Activated CD4-positive, alpha-beta T cell treated with anti-CD3 and anti-CD28 coated beads for 1 hour (primary cell): ENCODE measurements around the gene RPS14.

Experiments
- DNase-seq: peaks from one replicate; pipeline ENCODE4 v3.0.0-alpha.2; 2020

RPS14 gene

GRCh38 chr5:150398722-150399523, 50.6 kb downstream of the RPS14 start:
- no peak for DNase-seq

GRCh38 chr5:150397782-150398721, 51.5 kb downstream of the RPS14 start:
- no peak for DNase-seq

GRCh38 chr5:150397146-150397781, 52.3 kb downstream of the RPS14 start:
- DNase-seq, result no peak

GRCh38 chr5:150396267-150396666, 53.3 kb downstream of the RPS14 start:
- DNase-seq, result no peak

- no peak for DNase-seq
Observed at GRCh38 chr5:150395688-150395975, 53.9 kb downstream of the RPS14 start.

- DNase-seq, result no peak
Observed at GRCh38 chr5:150394912-150395687, 54.4 kb downstream of the RPS14 start.

GRCh38 chr5:150394131-150394530, 55.4 kb downstream of the RPS14 start:
- no peak for DNase-seq

- no peak for DNase-seq
Observed at GRCh38 chr5:150393096-150393645, 56.4 kb downstream of the RPS14 start.

- no peak for DNase-seq
Observed at GRCh38 chr5:150392680-150393079, 56.9 kb downstream of the RPS14 start.
